GM12801 (cell line): ENCODE results near the gene ACVR2A.

Experiments
- TF ChIP-seq, protein P1 (sequence below): IDR thresholded peaks from one replicate; pipeline ENCODE4 v1.5.1; 2011; ENCODE audit warnings: control low read depth; ENCODE audit not compliant: insufficient read length; ENCODE audit errors: extremely low read depth

Gene ACVR2A

GRCh38 chr2:147860009-147860408 is 15.2 kb downstream of the ACVR2A start:
- TF ChIP-seq, protein P1, sequence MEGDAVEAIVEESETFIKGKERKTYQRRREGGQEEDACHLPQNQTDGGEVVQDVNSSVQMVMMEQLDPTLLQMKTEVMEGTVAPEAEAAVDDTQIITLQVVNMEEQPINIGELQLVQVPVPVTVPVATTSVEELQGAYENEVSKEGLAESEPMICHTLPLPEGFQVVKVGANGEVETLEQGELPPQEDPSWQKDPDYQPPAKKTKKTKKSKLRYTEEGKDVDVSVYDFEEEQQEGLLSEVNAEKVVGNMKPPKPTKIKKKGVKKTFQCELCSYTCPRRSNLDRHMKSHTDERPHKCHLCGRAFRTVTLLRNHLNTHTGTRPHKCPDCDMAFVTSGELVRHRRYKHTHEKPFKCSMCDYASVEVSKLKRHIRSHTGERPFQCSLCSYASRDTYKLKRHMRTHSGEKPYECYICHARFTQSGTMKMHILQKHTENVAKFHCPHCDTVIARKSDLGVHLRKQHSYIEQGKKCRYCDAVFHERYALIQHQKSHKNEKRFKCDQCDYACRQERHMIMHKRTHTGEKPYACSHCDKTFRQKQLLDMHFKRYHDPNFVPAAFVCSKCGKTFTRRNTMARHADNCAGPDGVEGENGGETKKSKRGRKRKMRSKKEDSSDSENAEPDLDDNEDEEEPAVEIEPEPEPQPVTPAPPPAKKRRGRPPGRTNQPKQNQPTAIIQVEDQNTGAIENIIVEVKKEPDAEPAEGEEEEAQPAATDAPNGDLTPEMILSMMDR = no peak

DNA sequence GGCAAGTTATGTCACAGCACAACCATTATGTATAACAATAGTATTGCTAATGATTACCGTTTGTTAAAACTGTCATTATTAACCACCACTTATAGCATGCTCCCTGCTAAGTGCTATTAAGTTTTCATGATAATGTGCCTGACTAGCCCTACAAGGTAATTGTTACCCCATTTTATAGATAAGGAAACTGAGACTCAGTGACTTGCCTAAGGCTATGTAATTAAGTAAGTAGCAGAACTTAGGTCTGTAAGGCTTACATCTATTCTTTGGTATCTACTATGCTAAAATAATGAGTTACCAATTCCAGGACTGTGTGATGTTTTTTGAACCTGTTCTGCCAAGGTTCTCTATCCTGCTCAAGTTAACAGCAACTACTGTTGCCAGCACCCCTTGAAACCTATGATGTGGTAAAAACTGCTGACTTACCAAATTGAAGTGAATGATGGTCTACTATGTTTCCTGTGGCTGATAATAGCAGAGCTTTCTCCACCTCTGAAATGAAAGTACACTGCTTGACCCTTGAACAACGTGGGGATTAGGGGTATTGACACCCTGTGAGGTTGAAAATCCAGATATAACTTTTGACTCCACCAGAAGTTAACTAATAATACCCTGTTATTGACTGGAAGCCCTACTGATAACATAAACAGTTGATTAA is 18.2 kb downstream of the ACVR2A start:
- TF ChIP-seq, protein P1 = no peak

GRCh38 chr2:147863835-147864234 is 19.0 kb downstream of the ACVR2A start:
- TF ChIP-seq, protein P1 = no peak

DNA sequence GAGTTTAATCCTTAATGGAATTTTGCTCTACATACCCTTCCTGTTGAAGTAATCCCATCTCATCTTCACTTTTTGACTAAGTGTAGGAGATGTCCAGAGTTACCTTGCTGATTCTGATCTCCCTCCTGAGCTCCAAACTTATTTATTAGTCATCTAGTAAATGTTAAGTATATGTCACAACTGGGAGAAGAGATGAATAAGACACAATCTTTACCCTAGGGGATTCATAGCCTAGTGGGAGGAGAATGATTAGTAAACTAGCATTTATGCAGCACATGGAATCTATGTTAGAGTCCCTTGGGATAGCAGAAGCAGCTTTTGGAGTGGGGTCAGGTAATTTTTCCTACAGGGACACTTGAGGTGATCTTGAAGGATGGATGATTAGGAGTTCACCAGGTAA is 20.7 kb downstream of the ACVR2A start:
- TF ChIP-seq, protein P1 = no peak

GRCh38 chr2:147867050-147867449 is 22.2 kb downstream of the ACVR2A start:
- TF ChIP-seq, protein P1 = no peak

- TF ChIP-seq, protein P1 = no peak
Measured at GRCh38 chr2:147869934-147870333, 25.1 kb downstream of the ACVR2A start.

DNA sequence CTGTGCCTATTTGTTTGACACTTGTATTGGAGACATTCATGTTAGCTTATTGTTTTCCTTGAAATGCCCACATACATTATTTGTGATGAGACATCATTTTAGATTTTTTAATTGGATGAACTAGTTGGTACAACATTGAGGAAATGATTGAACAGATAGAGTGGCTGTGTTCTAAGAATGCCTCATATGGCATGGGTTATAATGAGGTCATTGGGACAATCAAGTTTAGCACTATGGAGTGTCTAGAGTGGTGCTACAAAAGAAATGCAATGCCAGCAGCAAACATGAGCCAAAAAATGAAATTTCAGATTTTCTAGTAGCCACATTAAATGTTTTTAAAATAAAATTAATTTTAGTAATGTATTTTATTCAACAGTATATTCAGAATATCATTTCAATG is 28.1 kb downstream of the ACVR2A start:
- TF ChIP-seq, protein P1 = no peak
